Measurements from ENCODE around the gene BDH2. TPM values are rescaled to one million over a fixed set of nuclear protein-coding genes. Genes with fewer than 3 reads are reported as not detected.

Gene BDH2
- total and polyA plus RNA-seq, 2 experiments from 2014 or later = 86.4 to 137 TPM

GRCh38 chr4:103086551-103086950 is 13.1 kb downstream of the BDH2 start:
- DNase-seq (ENCODE audit: low spot score) = no peak
- 77% methylated on average over 1 of the region's 1 CpG for WGBS (ENCODE audit: low lambda C conversion rate, missing lambda C conversion rate)
- TF ChIP-seq EZH2 (IDR thresholded peaks at IDR 0.05; ENCODE audit: borderline replicate concordance) = no peak
- no peak for TF ChIP-seq CTCF (IDR thresholded peaks at IDR 0.05; ENCODE audit: poor library complexity)
- TF ChIP-seq EZH2phosphoT487 (IDR thresholded peaks at IDR 0.05; ENCODE audit: low read depth, severe bottlenecking, unreplicated experiment) = no peak
- no peak overlapping the region for H2AFZ ChIP-seq
- no peaks in the 10 kb centered on the region for H3K27me3 ChIP-seq
- no peaks in the 10 kb centered on the region for H3K4me1 ChIP-seq (ENCODE audit: insufficient read depth)
- H3K4me3 ChIP-seq = no peak overlapping the region
- no peaks in the 10 kb centered on the region for H4K20me1 ChIP-seq (ENCODE audit: insufficient read depth, poor library complexity, severe bottlenecking)
- no peaks in the 10 kb centered on the region for H3K36me3 ChIP-seq (replicated peaks; ENCODE audit: insufficient read depth, low read depth)
- no peak overlapping the region for H3K4me2 ChIP-seq
- H3K79me2 ChIP-seq = no peaks in the 10 kb centered on the region
- H3K9me2 ChIP-seq (replicated peaks; ENCODE audit: insufficient read depth) = no peaks in the 10 kb centered on the region
- H3K27ac ChIP-seq = no peak overlapping the region
- H3K9me3 ChIP-seq (ENCODE audit: low read depth) = no peaks in the 10 kb centered on the region

- no peaks in the 10 kb centered on the region for H3K4me1 ChIP-seq (ENCODE audit: insufficient read depth)
- H3K9me2 ChIP-seq (replicated peaks; ENCODE audit: insufficient read depth) = no peaks in the 10 kb centered on the region
- H4K20me1 ChIP-seq (ENCODE audit: insufficient read depth, poor library complexity, severe bottlenecking) = no peaks in the 10 kb centered on the region
- TF ChIP-seq CTCF (IDR thresholded peaks at IDR 0.05; ENCODE audit: poor library complexity) = no peak
- TF ChIP-seq EZH2phosphoT487 (IDR thresholded peaks at IDR 0.05; ENCODE audit: low read depth, severe bottlenecking, unreplicated experiment) = no peak
- H2AFZ ChIP-seq = no peak overlapping the region
- H3K36me3 ChIP-seq (replicated peaks; ENCODE audit: insufficient read depth, low read depth) = no peaks in the 10 kb centered on the region
- H3K27me3 ChIP-seq = no peaks in the 10 kb centered on the region
- H3K4me3 ChIP-seq = no peak overlapping the region
- H3K27ac ChIP-seq = no peak overlapping the region
- H3K4me2 ChIP-seq = no peak overlapping the region
- WGBS (ENCODE audit: low lambda C conversion rate, missing lambda C conversion rate) = 93% methylated on average over 2 of the region's 2 CpGs
- no peaks in the 10 kb centered on the region for H3K79me2 ChIP-seq
- DNase-seq (ENCODE audit: low spot score) = no peak
- H3K9me3 ChIP-seq (ENCODE audit: low read depth) = no peaks in the 10 kb centered on the region
Measured at GRCh38 chr4:103085555-103086196, 14.0 kb downstream of the BDH2 start.

GRCh38 chr4:103079621-103080020 is 20.0 kb downstream of the BDH2 start:
- 100% methylated on average over 1 of the region's 1 CpG for WGBS (ENCODE audit: low lambda C conversion rate, missing lambda C conversion rate)
- TF ChIP-seq EZH2phosphoT487 (IDR thresholded peaks at IDR 0.05; ENCODE audit: low read depth, severe bottlenecking, unreplicated experiment) (no peak), EZH2 (IDR thresholded peaks at IDR 0.05; ENCODE audit: borderline replicate concordance) (no peak), CTCF (IDR thresholded peaks at IDR 0.05; ENCODE audit: poor library complexity) (no peak)

More at GRCh38 chr4:103079621-103080020, 20.0 kb downstream of the BDH2 start:
- no peaks in the 10 kb centered on the region for H3K27me3 ChIP-seq
- no peak overlapping the region for H3K4me2 ChIP-seq
- no peaks in the 10 kb centered on the region for H3K9me2 ChIP-seq (replicated peaks; ENCODE audit: insufficient read depth)
- peaks cover 8% of the 10 kb centered on the region for H3K4me1 ChIP-seq (ENCODE audit: insufficient read depth)
- H3K4me3 ChIP-seq = no peak overlapping the region
- no peaks in the 10 kb centered on the region for H4K20me1 ChIP-seq (ENCODE audit: insufficient read depth, poor library complexity, severe bottlenecking)
- no peak overlapping the region for H3K27ac ChIP-seq
- H2AFZ ChIP-seq = no peak overlapping the region
- DNase-seq (ENCODE audit: low spot score) = no peak
- no peaks in the 10 kb centered on the region for H3K36me3 ChIP-seq (replicated peaks; ENCODE audit: insufficient read depth, low read depth)
- H3K9me3 ChIP-seq (ENCODE audit: low read depth) = no peaks in the 10 kb centered on the region
- H3K79me2 ChIP-seq = peaks cover 1% of the 10 kb centered on the region
